HG02759 (cell line): ENCODE measurements around the gene RTL1.

Experiments
- ATAC-seq: cut with Tn5 transposase; IDR thresholded peaks from one replicate; pipeline ENCODE4 v1.9.1; 2021; ENCODE audit warnings: mild to moderate bottlenecking, moderate library complexity; ENCODE audit not compliant: unreplicated experiment

RTL1 gene

DNA sequence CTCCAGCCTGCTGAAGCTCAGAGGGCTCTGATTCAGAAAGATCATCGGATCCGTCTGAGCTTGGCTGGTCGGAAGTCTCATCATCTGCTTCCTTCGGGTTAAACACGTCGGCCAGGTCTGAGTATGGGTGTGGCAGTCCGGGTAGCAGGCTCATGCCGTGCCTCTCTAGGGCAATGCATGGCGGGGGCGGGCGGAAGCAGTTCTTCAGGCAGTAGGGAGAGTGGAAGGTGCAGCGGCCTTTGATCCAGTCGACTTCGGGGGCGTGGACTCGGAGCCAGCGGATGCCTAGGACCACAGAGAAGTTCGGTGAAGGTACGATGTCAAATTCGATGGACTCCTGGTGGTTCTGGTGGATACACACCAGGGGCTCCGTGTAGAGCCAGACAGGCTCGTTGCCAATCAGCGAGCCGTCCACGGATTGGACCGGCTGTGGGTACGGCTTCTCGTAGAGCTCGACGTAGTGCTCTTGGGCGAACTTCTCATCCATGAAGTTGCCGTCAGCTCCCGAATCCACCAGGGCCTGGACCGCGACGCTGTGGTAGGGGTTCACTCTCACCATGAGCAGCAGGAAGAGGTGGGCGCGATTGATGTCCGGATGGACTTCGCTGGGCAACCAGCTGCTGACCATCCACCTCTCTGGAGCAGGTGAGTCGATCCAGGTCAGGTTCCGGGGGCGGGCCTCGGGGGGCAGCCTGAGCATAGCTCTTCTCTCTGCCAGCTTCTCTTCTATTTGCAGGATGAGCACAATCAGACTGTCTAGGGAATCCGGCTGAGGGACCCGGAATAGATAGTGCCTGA is 20.3 kb downstream of the RTL1 start:
- ATAC-seq, result no peak

DNA sequence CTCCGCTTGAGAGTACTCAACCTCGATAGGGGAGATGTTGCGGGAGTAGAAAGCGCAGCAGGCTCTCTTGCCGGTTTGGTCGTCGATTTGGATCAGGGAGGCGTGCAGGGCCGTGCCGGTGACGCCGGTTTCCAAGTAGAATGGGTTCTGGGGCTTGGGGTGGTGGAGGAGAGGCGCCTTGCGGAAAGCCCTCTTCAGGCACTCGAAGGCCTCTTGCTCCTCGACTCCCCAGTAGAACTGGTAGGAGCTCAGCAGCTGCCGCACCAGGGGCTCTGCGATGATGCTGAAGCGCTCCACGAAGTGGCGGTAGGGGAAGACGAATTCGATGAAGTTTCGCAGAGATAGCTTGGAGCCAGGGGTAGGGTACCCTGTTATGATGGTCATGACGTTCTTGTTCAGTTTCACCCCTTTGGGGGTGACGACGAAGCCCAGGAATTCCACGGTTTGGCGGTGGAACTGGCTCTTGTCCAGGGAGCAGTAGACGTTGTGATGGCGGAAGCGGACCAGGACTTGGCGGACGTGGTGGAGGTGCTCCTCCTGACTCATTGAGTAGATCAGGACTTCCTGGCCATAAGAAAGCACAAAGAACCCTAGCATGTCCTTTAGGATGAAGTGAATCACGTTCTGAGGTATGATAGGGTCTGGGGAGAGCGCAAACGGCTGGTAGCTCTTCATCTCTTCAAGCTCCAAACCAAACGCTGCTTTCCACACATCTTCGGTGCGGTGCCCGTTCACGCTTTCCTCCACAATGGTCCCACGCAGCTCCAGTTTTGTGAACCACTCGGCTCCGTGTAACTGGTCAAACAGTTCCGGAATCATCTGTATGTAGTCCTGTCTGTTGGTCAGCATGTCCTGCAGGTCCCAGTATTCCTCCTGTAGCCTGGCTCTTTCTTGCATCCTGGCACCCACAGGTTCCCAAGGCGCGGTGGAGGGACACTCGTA is 21.2 kb downstream of the RTL1 start:
- no peak for ATAC-seq

DNA sequence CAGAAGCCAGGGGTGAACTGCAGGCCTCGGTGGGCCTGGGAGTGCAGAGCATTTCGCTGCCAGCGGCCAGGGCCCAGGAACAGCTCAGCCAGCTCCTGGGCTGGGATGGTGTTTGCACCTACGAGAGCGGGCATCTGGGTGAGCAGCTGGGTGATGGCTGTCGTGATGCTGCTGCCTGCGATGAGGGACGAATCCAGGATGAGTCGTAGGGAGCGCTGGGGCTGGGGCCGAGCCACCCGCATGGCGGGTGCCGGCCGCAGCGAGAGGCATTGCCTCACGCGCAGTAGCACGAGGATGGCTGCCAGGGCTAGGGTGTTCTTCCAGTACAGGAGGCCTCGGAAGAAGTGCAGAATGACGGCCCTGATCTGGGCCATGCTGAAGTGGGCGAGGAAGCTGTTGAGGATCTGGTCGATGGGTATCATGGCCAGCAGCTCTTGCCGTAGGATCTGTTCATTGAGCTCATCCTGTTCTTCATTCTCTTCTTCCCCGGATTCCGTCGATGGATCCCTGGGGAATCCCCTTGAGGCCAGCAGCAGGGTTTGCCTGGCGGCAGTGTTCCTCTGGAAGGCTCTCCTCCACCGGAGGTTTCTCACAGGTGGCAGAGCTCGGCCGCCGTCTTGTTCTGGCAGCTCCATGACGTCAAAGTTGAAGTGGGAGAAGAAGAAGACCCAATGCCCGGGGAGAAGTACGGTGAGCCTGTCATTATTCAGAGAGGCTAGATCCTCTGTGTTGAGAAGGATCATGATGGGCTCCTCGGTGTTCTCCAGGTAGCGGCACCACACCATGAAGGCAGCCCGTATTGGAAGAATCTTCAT is 22.1 kb downstream of the RTL1 start:
- ATAC-seq, result no peak

DNA sequence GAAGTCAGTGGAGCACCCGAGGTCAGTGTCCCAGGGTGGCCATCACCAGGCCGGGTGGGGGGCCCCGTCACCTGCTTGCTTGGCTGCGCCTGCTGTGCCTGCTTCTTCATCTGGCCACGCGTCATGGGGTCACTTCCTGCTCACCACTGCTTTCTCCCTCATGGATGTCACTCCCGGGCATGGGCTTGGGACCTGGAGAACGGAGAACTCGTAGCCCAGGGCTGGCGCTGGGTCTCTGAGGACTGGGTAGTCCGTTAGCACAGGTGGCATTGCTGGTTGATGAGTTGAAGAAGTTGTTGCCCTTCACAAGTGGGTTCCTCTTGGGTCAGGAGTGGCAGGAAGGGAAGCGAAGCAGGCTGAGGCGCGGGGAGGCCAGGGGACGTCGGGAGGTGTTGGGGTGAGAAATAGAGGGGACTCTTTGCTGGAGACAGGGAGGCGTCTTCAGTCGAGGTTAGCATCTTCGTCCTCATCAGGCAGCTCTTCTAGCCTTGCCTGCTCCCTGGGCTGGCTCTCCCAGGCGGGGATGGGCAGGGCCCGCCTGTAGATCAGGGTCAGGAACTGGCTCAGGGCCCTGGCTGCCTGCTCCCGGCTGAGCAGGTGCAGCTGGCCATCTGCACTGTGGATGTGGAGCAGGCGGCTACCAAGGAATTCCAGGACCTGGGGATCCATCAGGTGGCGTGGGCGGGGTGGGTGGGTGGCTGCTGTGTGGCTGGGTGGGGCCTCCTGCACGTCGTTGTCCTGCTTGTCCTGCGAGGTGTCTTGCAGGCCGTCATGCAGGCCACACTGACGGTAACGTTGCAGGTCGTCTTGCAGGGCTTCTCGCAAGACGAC is 23.0 kb downstream of the RTL1 start:
- no peak for ATAC-seq

DNA sequence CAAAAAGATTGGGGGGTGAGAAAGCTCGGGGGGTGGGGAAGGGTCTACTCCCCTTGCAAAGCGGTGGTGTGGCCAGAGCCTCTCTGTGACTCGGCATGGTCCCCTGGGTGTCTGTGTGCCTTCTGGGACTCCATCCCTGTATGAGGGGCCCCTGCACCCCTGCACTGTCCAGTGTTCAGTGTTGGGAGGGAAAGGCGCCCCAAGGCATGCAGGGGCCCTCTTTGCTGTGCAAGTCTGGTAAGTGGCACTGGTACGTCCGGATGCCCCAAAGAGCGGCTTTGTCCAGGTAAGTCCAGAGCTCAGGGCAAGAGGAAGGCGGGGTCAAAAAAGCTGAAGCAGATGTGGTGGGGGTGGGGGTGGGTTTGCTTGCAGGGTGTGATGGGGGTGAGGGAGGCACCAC is 23.7 kb downstream of the RTL1 start:
- ATAC-seq, result no peak

DNA sequence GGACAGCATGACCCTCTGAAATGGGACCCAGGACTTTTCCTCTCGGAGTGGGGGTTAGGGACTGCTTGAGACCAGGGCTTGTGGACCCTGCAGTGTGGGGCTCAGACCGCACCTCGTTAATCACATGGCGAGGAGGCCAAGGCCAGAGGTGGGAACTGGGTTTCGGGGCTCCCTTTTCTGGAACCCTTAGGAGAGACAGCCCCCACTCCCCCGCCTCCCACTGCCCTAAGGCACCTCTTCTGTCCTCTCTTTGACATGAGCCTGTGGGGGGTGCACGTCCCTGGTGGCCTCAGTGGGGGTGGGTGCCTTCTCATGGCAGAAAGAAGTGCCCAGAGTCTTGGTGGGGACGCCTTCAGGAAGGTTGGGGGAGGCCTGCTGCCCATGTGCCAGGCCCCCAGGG is 24.3 kb downstream of the RTL1 start:
- ATAC-seq, result no peak

DNA sequence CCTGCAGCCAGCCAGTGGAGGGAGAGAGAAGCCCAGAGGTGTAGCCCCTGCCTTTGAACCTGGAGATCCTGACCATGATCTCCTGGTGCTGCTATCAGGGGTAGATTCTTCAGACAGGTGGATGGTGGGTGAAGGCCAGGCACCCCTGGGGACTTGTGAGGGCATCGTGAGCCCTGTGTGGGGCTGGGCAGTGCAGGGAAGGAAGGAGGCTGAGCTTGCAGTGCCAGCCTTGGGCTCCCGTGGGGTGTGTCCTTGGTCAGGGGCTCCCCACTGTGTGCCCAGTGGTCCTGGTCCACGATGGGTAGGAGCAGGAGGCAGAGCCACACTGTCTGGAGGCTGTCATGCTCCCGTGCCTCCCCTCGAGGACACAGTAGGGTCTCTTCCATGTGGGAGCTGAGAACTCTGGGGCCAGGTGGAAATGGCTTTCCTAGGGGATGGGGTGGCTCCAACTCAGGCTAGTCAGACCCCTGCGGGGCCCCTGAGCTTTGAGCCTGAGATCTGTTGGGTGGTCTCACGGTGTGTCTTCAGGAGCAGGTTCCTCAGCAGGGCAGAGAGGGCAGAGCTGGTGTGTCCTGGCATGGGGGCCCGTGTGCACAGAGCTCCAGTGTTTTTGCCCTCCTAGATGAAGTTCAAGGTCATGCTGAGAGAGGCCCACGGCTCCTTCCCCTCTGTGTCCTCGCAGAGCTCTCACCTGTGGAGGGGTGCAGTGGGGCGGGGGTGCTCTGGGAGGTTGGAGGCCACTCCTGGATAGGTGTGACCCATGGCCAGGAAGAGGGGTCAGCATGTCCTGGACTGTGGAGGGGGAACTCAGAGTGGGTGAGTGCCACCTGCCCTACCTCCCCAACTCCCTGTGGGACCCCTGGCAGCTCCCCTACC is 25.0 kb downstream of the RTL1 start:
- ATAC-seq, result no peak

DNA sequence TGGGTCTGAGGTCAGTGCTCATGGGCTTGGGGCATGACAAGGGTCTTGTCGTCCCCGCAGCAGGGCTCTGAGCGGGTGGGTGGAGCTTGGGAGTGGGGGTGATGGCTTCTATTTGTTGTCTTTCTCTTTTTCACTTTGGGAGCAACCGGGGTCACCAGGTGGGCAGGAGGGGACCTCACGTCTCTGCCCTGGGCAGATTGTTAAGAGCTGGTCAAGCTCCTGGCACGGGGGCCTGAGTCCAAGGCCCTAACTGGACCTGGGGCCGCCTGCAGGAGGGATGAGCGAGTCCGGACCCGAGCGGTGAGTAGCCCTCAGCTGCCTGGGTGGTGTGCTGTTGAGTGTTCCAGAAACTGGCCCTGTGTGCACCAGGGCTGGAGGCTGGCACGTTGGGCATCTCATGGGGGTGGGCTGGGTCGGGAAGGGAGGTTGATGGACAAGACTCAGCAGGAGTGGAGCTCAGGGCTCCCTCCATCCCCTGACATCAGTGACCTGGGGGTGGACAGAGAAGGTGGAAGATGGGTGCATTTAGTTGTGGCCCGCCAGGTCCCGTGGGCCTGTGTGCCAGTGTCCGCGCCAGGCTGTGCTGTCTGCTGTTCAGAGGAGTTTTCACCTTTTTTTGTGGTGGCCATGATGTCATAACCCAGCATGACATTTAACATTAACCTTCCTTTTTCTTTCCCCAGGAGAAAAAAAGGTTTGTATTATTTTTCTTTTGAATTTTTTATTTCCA is 27.5 kb downstream of the RTL1 start:
- no peak for ATAC-seq

DNA sequence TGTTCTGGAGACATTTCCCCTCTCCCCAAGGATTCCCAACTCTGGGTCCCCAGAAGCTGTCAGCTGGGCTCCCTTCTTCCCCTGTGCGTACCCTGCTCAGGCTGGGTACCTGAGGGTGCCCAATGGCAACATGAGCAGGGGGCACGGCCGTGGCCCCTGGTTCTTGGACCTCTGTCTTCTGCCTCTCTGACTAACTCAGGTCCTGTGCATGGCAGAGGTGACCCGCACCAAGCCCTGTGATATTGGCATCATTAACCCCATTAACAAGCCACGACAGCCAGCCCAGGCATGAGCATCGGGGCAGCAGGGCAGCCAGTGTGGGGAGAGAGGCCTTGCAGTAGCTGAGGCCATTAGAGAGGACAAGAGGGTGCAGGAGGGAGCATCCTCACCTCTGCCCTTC is 28.4 kb downstream of the RTL1 start:
- ATAC-seq, result no peak

DNA sequence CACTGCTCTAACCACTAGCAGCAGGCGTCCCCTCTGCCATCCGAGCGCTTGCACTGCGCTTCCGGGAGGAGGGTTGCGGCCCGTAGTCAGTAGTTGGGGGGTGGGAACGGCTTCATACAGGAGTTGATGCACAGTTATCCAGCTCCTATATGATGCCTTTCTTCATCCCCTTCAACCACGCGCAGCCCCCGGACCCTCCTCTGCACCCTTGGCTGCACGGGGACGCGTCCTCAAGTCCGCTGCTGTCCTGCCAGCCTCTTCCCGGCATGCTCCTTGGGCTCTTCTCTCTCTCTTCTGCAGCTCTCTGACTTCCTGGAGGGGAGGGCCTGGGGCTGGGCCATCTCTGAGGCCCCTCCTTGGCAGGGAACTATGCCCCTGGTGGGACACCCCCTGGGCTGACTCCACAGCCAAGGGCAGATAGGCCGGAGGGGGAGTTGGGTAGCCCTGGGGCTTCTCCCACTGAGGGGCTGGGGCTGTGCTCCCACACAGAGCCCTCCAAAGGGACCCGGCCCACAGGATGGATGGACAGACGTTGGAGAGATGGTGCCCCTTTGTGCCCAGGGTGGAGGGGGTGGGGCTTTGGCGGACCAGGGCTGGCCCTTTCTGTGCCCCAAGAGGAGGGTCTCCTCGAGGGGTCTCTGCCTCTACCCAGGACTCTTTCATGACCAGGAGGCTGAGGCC is 29.0 kb downstream of the RTL1 start:
- no peak for ATAC-seq

DNA sequence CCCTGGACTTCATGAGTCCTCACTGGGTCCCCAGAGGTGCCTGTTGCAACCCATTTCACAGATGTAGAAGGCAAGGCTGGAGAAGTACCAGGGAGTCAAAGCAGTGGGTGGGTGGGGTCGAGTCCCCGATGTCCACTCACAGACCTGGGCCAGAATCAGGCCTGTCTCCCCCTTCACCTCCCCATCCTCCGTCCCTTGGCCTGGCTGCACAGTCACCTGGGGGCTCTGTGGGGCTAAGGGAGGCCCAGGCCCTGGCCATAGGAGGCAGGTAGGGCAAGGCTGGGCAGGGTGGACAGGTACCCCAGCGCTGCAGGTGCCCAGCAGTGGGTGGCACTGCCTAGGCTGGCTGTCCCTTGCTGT is 29.5 kb downstream of the RTL1 start:
- ATAC-seq, result no peak

DNA sequence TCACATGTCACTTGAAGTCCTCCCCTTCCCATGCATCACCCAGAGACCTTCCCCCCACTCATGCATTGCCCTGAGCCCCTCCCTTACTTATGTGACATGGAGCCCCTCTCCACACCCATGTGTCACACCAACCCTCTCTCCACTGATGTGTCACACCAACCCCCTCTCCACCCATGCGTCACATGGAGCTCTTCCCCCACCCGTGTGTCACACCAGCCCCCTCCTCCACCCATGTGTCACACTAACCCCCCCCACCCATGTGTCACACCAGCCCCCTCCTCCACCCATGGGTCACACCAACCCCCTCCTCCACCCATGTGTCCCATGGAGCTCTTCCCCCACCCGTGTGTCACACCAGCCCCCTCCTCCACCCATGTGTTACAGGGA is 30.4 kb downstream of the RTL1 start:
- ATAC-seq, result no peak

DNA sequence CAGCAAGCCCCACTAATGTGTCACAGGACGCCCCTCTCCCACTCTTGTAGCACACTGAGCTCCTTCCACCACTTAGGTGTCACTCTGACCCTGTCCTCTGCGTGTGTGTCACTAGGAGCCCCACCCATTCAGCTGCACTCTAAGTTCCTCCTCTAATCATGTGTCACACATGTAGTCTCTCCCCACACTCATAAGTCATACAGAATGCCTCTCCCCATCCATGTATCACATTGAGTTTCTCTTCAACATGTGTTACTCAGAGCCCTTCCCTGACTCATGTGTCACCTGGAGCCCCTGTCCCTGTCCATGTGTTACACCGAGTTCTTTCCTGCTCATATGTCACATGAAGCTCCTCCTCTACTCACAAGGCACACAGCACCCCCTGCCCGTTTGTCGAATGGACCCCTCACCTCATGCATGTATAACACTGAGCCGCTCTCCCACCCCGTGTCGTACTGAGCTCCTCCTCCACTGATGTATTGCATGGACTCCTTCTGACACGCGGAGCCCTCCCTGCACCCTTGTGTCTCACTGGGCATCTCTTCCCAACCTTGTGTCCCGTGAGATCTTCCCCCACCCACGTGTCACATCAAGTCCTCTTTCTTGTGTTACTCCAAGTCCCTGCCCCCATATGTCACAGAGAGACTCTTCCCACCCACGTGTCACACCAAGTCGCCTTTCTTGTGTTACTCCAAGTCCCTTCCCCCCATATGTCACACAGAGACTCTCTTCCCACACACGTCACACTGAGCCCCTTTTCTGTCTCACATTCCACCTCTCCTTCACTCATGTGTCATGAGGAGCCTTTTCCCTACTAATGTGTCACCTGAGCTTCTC is 31.0 kb downstream of the RTL1 start:
- ATAC-seq, result no peak

DNA sequence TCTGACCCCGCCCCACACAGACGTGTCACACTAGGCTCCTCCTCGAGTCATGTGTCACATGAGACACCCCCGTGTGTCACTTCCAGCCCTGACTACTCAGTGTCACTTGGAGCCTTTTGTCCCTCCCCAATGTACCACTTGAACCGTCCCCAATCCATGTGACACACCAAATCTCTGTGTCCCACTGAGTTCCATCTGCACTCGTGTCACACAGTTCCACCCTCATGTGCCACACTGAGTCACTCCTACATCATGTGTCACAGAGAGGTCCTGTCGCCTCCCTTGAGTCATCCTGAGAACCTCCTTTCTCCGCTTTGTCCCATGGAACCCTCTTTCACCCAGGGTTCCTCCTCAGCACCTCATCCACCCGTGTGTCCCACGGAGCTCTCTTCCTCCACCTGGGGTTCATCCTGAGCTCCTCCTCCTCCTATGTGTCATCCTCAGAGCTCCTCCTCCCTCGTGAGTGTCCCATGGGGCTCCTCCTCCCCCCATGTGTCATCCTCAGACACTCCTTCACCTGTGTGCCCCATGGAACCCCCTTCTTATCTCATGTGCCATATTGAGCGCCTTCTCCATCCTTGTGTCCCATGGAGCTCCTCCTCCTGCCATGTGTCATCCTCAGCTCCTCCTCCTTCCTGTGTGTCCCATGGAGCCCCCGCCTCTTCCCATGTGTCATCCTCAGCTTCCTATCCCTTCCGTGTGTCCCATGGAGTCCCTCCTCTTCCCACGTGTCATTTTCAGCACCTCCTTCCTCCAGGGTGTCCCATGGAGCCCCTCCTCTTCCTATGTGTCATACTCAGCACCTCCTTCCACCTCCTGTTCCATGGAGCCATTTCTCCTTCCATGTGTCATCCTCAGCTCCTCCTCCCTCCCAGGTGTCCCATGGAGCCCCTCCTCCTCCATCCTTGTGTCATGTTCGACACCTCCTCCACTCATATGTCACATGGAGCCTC is 32.0 kb downstream of the RTL1 start:
- no peak for ATAC-seq

DNA sequence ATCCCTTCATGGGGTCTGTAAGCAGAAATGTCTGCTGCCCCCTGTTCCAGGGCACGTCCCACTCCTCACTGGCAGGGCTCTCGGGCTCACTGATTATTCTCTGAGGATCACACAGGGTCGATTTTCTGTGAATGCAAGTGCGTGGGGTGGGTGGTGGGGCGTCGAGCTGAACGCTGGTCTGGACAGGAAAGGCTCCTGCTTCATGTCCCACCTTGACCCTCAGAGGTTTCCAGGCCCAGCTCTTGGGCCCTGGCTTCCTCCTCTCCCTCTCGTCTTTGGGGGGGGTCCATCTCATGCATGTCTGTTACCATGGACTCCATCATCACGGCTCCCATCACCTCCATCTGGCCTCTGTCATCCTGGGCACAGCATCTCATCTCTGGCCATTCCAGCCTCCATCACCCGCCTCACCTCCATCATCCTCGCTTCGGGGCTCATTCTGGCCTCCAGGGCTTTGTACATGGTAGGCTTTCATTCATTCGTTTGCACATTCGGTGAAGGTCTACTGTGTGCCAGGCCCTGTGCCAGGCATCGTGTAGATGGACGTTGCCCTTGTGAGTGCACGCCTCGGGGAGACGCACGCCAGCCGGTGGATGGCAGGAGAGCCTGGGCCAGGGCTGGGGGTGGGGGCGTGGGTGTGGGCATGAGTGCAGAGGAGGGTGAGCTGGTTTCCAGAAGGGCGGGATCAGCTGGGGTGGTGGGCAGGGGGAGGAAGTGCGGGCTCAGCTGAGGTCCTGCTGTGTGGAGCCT is 34.7 kb downstream of the RTL1 start:
- no peak for ATAC-seq
